IPS-20b (cell line): ENCODE results near the gene NPY2R.

Experiments
- H3K27ac ChIP-seq: one replicate; pipeline ENCODE4 v1.5.1; 2013; ENCODE audit warnings: low read length
- H3K27me3 ChIP-seq: 2 replicates; pipeline ENCODE4 v1.6.1; 2013; ENCODE audit warnings: mild to moderate bottlenecking, low read length, inconsistent platforms; ENCODE audit not compliant: insufficient read depth
- H3K36me3 ChIP-seq: 2 replicates; pipeline ENCODE4 v1.6.1; 2013; ENCODE audit warnings: low read depth, mild to moderate bottlenecking, inconsistent platforms, low read length, moderate library complexity; ENCODE audit not compliant: insufficient read depth
- H3K4me1 ChIP-seq: 2 replicates; pipeline ENCODE4 v1.6.1; 2013; ENCODE audit warnings: mild to moderate bottlenecking, control low read depth, inconsistent platforms, low read length, moderate library complexity; ENCODE audit not compliant: insufficient read depth
- H3K4me3 ChIP-seq: 2 replicates; pipeline ENCODE4 v1.5.1; 2013; ENCODE audit warnings: mild to moderate bottlenecking, low read length, inconsistent platforms
- H3K9ac ChIP-seq: 2 replicates; pipeline ENCODE4 v1.6.1; 2013; ENCODE audit warnings: low read depth, mild to moderate bottlenecking, inconsistent platforms, low read length, moderate library complexity
- H3K9me3 ChIP-seq: 2 replicates; pipeline ENCODE4 v1.6.1; 2013; ENCODE audit warnings: mild to moderate bottlenecking, low read depth, low read length, inconsistent platforms; ENCODE audit not compliant: insufficient read depth

The NPY2R gene

DNA sequence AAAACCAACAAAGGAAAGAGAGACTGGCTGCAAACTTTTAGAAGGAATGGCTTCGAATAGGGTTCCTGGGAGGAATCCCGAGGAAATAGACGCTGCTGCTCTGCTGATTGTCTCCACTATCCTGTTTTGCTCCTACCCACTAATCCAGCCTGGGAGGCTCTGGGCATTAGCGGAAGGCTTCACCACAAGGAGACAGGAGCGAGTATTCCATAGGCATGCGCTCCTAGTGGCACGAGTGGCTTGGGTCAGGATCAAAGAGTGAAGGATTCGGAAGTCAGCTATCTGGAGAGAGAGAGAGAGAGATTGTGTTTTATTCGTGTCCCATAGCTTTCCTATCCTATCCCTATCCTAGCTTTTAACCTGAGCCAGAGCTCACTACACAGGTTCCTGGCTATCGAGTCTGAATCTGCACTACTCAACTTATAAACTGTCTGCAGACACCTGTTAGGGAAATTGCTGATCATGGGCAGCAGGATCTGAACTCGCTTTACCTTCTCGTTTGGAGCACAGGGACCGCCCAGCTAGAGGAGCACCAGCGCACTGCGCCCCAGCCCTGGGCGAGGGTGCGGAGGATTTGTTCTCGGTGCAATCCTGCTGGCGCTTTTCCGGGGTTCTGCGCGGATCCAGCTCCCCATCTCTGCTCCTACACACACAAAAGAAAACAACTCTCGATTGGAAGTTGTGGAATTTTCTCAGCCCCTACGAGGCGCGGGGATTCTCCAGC is 740 bp upstream of the NPY2R start:
- Histone ChIP-seq H3K9ac (peak overlapping the region; percentile 35; the same call in 1 of the 2 replicates), H3K36me3 (no peaks in the 10 kb centered on the region), H3K9me3 (no peaks in the 10 kb centered on the region), H3K4me3 (peak overlapping the region; percentile 70), H3K27me3 (peaks cover 54% of the 10 kb centered on the region), H3K4me1 (peaks cover 14% of the 10 kb centered on the region), H3K27ac (no peak overlapping the region)

DNA sequence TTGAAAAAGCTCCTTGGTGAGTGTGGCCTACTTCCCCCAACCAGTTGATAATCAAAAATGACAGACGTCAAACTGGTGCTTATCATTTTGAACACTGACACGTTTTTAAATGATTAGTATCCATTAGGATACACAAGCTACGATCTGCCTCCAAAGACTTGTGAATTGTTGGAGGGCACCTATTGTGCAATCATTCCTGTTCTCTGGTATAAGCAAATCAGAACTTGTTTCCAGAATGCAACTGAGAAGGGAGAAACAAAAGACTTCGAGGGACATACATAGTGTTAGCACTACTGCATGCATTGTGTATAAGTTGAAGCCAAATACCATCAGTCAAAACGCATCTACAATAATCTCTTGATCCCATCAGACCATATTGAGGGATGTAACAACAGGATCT is 11.6 kb downstream of the NPY2R start:
- no peaks in the 10 kb centered on the region for H3K9me3 ChIP-seq
- no peaks in the 10 kb centered on the region for H3K4me1 ChIP-seq
- H3K27ac ChIP-seq, result no peak overlapping the region
- H3K9ac ChIP-seq, result no peak overlapping the region
- H3K36me3 ChIP-seq, result no peaks in the 10 kb centered on the region
- no peak overlapping the region for H3K4me3 ChIP-seq
- H3K27me3 ChIP-seq, result no peaks in the 10 kb centered on the region

DNA sequence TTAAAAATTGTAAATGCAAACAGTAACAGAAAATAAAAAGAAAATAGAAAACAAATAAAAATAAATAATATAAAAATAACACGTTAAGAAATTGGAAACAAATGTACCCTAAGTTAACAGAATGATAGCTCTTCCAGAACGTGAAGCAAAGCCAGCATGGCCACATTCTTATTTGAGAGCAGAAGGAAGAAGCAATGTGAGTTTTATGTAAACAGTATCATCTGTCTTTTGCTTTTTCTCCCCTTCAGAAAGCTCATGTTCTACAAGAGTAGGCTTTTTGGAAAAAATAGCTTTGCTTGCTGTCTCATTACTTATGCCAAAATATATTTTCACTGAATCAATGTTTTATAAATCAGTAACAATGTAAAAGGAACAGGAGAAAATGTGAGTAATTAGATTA is 18.7 kb downstream of the NPY2R start:
- Histone ChIP-seq H3K27me3 (no peaks in the 10 kb centered on the region), H3K9me3 (no peaks in the 10 kb centered on the region), H3K4me3 (no peak overlapping the region), H3K4me1 (no peaks in the 10 kb centered on the region), H3K36me3 (no peaks in the 10 kb centered on the region), H3K9ac (no peak overlapping the region), H3K27ac (no peak overlapping the region)

DNA sequence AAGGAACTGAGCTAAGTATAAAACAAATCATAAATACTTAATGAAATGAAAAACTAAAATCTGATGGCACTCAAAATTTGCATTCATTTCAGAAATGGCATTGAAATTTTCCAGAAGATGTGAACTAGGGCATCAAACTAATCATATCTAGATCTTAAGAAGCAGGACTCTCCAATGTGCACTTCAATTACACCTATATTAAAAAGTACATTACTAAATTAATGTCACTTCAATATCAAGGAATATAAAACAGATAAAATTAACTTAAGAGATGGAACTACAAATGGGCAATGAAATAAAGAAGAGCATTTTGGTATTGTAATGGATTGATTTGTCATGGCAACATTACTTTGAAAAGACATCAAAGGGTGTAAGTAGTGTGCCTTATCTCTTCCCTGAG is 20.3 kb downstream of the NPY2R start:
- Histone ChIP-seq H3K4me1 (no peaks in the 10 kb centered on the region), H3K9me3 (no peaks in the 10 kb centered on the region), H3K36me3 (no peaks in the 10 kb centered on the region), H3K4me3 (no peak overlapping the region), H3K27me3 (no peaks in the 10 kb centered on the region), H3K9ac (no peak overlapping the region), H3K27ac (no peak overlapping the region)

DNA sequence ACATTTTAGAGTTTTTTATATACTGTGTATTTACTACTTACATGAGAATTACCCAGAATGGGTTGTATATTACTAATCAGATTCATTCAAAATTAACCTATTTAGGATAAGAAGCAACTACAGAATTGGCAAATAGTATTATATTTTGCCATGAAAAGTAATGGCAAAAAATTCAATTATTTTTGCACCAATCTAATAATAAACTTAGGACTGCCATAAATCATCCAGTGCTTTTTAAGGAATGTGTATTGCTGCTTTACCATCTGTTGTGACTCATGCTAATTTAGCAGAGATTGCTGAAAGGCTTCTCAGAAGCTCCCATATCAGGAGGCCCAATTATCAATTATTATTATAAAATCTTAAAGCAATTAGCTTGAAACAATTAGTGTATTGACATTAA is 24.0 kb downstream of the NPY2R start:
- H3K4me3 ChIP-seq, result no peak overlapping the region
- no peaks in the 10 kb centered on the region for H3K4me1 ChIP-seq
- no peaks in the 10 kb centered on the region; the same call in 1 of the 2 replicates for H3K9me3 ChIP-seq
- no peaks in the 10 kb centered on the region for H3K27me3 ChIP-seq
- no peak overlapping the region for H3K27ac ChIP-seq
- no peak overlapping the region for H3K9ac ChIP-seq
- H3K36me3 ChIP-seq, result no peaks in the 10 kb centered on the region

DNA sequence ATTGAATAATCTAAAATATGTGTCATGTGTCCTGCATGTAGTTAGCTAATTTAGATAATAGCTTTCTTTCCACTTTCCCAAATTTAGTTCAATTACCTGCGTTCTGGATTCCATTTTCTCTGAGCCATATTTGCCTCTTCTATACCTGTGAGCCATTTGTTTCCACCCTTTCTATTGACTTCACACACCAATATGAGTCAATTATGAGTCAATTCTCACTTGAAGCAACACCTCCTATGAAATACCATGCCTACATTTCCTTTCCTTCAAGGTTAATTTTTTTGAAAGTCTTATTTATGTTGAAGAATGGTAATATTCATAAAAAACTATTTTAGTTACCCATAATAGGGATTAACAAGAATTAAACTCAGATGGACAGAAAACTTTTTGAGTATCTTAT is 25.8 kb downstream of the NPY2R start:
- Histone ChIP-seq H3K9me3 (no peaks in the 10 kb centered on the region; the same call in 1 of the 2 replicates), H3K27ac (no peak overlapping the region), H3K27me3 (no peaks in the 10 kb centered on the region), H3K36me3 (no peaks in the 10 kb centered on the region), H3K4me3 (no peak overlapping the region), H3K4me1 (no peaks in the 10 kb centered on the region), H3K9ac (no peak overlapping the region)

DNA sequence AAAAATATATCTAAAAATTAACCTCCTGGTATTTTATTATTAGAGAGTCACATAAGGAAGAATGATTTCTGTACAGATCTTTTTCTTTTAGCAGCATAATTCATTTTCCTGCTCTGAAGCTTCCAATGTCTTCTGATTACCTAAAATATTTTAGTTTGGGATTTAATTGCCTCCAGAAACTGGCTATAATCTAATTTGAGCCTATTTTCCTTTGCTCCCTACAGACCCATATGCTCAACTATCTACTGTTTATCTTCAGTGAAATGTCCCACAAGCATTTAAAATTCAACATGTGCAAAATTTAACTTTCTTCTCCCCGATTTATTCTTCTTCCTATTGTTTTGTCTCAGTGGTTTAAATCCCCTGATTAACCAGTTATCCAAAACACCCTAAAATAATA is 29.1 kb downstream of the NPY2R start:
- Histone ChIP-seq H3K9ac (no peak overlapping the region), H3K4me3 (no peak overlapping the region), H3K4me1 (no peaks in the 10 kb centered on the region), H3K9me3 (no peaks in the 10 kb centered on the region; the same call in 1 of the 2 replicates), H3K27me3 (no peaks in the 10 kb centered on the region), H3K36me3 (no peaks in the 10 kb centered on the region), H3K27ac (no peak overlapping the region)

DNA sequence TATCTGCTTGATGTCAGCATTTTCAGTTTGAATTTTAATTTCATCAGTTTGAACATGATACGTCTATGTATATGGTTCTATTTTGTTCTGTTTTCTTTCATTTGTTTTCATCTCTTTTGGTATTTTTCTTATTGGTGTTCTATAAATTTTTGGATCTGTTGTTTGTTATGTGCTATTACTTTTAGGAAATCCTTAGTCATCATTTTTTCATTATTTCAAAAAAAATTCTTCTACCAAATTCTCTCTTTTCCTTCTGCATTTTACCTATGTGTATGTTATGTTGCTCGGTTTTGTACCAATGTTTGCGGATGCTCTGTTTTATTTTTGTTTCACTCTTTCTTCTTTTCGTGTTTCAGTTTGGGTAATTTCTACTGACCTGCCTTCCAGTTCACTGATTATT is 32.8 kb downstream of the NPY2R start:
- Histone ChIP-seq H3K36me3 (no peaks in the 10 kb centered on the region), H3K9ac (no peak overlapping the region), H3K4me1 (no peaks in the 10 kb centered on the region), H3K9me3 (no peaks in the 10 kb centered on the region; the same call in 1 of the 2 replicates), H3K4me3 (no peak overlapping the region), H3K27me3 (no peaks in the 10 kb centered on the region), H3K27ac (no peak overlapping the region)

DNA sequence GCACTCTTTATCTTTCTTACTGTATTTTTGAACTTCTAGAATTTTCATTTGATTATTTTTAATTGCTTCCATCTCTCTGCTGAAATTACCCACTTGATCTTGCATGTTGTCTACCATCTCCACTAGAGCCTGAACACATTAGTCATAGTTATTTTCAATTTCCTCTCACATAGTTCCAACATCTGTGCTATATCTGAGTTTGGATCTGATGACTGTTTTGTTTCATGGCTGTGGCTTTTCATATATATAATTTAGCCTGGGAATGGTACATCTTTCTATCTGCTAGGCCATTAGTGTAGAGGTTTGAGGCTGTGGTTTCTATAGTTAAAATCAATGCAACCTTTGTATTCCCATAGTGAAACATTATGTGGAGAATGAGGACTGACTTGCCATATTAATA is 33.2 kb downstream of the NPY2R start:
- no peaks in the 10 kb centered on the region; the same call in 1 of the 2 replicates for H3K9me3 ChIP-seq
- H3K4me1 ChIP-seq, result no peaks in the 10 kb centered on the region
- H3K27me3 ChIP-seq, result no peaks in the 10 kb centered on the region
- H3K27ac ChIP-seq, result no peak overlapping the region
- H3K9ac ChIP-seq, result no peak overlapping the region
- no peak overlapping the region for H3K4me3 ChIP-seq
- no peaks in the 10 kb centered on the region for H3K36me3 ChIP-seq

DNA sequence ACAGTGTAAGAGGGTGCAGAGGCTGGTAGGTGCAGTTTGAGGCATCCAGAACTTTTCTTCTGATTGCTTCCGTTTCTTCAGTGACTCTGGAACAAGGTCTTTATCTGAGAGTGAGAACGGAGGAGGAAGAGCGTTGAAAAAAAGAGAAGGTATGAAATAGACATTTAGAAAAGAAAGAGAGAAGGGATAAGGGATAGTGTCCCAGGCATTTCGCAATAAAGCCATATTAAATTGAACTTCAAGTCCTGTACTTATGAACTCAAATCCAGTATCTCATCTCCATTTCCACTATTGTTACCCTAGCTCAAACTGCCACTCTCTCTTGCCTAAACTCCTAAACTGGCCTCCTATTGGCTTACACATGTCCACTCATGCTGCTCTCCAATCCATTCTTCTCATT is 36.7 kb downstream of the NPY2R start:
- H3K9me3 ChIP-seq, result no peaks in the 10 kb centered on the region
- no peak overlapping the region for H3K27ac ChIP-seq
- H3K4me1 ChIP-seq, result peaks cover 13% of the 10 kb centered on the region; the same call in 1 of the 2 replicates

DNA sequence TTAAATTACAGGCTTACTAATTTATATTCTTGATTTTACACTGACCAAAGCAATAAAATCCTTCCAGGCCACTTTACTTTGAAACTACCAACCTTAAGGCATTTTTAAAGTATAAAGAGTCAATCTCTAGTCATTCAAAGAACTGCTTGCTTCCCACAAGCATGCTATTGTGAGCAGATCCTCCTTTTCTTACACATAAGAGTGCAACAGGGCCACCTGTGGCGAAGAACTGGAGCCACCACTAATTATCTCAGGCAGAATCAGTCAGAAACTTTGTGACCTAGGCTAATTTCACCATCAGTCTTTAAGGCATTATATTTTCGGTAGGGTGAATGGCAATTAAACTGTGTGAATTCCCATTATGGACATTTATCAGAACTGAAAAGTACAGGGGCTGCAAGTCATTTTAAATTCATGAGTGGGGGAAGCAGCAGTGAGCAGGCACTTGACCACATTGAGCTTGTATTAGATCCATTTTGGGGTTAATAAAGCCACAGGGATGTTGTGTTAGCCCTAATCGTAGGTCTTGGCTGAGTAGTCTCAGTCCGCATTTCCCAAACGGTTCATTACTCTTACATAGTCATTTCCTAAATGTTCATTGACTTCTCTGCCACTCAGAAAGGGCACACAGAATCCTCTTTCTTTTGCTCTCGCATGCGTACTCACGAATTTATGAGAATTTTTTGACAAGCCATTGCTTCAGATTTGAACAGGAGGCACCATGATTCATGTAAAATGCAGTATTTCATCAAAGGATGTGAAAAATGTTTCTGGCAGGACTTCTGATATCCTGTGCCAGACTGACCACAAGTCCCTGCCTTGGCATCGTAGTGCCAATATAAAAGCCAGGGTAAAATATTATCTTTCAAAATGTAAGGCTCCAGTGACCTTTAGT is 39.8 kb downstream of the NPY2R start:
- H3K36me3 ChIP-seq, result no peaks in the 10 kb centered on the region
- no peaks in the 10 kb centered on the region for H3K27me3 ChIP-seq
- H3K27ac ChIP-seq, result no peak overlapping the region

More for the DNA sequence above, 36.7 kb downstream of the NPY2R start:
- no peak overlapping the region for H3K9ac ChIP-seq
- H3K4me3 ChIP-seq, result no peak overlapping the region
- H3K36me3 ChIP-seq, result no peaks in the 10 kb centered on the region
- H3K27me3 ChIP-seq, result no peaks in the 10 kb centered on the region

More for the DNA sequence above, 39.8 kb downstream of the NPY2R start:
- H3K9me3 ChIP-seq, result no peaks in the 10 kb centered on the region
- H3K9ac ChIP-seq, result no peak overlapping the region
- no peak overlapping the region for H3K4me3 ChIP-seq
- H3K4me1 ChIP-seq, result peaks cover 13% of the 10 kb centered on the region; the same call in 1 of the 2 replicates
